22Rv1 (cell line): Measurements from ENCODE around the gene ASAP2.
"Not testable (repeated sequence)": the region's sequence is repeated elsewhere in the genome, so short reads cannot be mapped to it uniquely, and the experiment has no call there.

ENCODE experiments used
- H3K27ac ChIP-seq: fragments of 450-650 bp; 2 replicates; pipeline ENCODE4 v1.5.1; 2017
- CTCF ChIP-seq: fragments of 450-650 bp; IDR thresholded peaks from 2 replicates; pipeline ENCODE4 v1.5.1; 2017; ENCODE audit warnings: mild to moderate bottlenecking
- ZFX ChIP-seq: fragments of 450-650 bp; IDR thresholded peaks from 2 replicates; pipeline ENCODE4 v1.6.1; 2017; ENCODE audit warnings: antibody characterized with exemption, borderline replicate concordance

The ASAP2 gene

GRCh38 chr2:9215680-9216079 is 9.1 kb downstream of the ASAP2 start:
- TF ChIP-seq CTCF: no peak
- TF ChIP-seq ZFX: no peak
- H3K27ac ChIP-seq: no peak overlapping the region

- H3K27ac ChIP-seq: not testable (repeated sequence)
Observed at GRCh38 chr2:9216143-9216542, 9.5 kb downstream of the ASAP2 start.

- TF ChIP-seq ZFX (no peak), CTCF (no peak)
- no peak overlapping the region for H3K27ac ChIP-seq
Observed at GRCh38 chr2:9217838-9218770, 11.5 kb downstream of the ASAP2 start.

- H3K27ac ChIP-seq: no peak overlapping the region
- TF ChIP-seq ZFX: no peak
- TF ChIP-seq CTCF: no peak
Observed at GRCh38 chr2:9219027-9219445, 12.4 kb downstream of the ASAP2 start.

GRCh38 chr2:9220201-9220600 is 13.6 kb downstream of the ASAP2 start:
- TF ChIP-seq CTCF: no peak
- no peak for TF ChIP-seq ZFX
- no peak overlapping the region for H3K27ac ChIP-seq

GRCh38 chr2:9221223-9221622 is 14.6 kb downstream of the ASAP2 start:
- H3K27ac ChIP-seq: no peak overlapping the region
- TF ChIP-seq CTCF (no peak), ZFX (no peak)

GRCh38 chr2:9222239-9222892 is 15.8 kb downstream of the ASAP2 start:
- no peak for TF ChIP-seq ZFX
- H3K27ac ChIP-seq: no peak overlapping the region

- no peak for TF ChIP-seq CTCF
- no peak for TF ChIP-seq ZFX
- H3K27ac ChIP-seq: no peak overlapping the region
Observed at GRCh38 chr2:9222893-9223287, 16.3 kb downstream of the ASAP2 start.
